ENCODE data around the gene ABR. TPM values are rescaled to one million over a fixed set of nuclear protein-coding genes. Genes with fewer than 3 reads are reported as not detected.

ABR gene
- total RNA-seq, 1 donor from 2014 or later: 110 TPM

- peak overlapping the region; percentile 99 for H3K27ac Mint-ChIP-seq (ENCODE audit: unreplicated experiment)
- peaks cover 60% of the 10 kb centered on the region for H3K4me1 Mint-ChIP-seq (ENCODE audit: unreplicated experiment)
- TF ChIP-seq, protein P1, sequence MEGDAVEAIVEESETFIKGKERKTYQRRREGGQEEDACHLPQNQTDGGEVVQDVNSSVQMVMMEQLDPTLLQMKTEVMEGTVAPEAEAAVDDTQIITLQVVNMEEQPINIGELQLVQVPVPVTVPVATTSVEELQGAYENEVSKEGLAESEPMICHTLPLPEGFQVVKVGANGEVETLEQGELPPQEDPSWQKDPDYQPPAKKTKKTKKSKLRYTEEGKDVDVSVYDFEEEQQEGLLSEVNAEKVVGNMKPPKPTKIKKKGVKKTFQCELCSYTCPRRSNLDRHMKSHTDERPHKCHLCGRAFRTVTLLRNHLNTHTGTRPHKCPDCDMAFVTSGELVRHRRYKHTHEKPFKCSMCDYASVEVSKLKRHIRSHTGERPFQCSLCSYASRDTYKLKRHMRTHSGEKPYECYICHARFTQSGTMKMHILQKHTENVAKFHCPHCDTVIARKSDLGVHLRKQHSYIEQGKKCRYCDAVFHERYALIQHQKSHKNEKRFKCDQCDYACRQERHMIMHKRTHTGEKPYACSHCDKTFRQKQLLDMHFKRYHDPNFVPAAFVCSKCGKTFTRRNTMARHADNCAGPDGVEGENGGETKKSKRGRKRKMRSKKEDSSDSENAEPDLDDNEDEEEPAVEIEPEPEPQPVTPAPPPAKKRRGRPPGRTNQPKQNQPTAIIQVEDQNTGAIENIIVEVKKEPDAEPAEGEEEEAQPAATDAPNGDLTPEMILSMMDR (IDR thresholded peaks at IDR 0.05): no peak
- no peaks in the 10 kb centered on the region for H3K9me3 Mint-ChIP-seq (ENCODE audit: unreplicated experiment)
- no peak for DNase-seq (ENCODE audit: extremely low spot score, unreplicated experiment)
- no peaks in the 10 kb centered on the region for H3K27me3 Mint-ChIP-seq (ENCODE audit: unreplicated experiment)
- H3K36me3 Mint-ChIP-seq (ENCODE audit: unreplicated experiment): no peaks in the 10 kb centered on the region
- peak overlapping the region; percentile 66 for H3K4me3 Mint-ChIP-seq (ENCODE audit: unreplicated experiment)
These were observed 69.3 kb downstream of the ABR start for GRCh38 chr17:1110541-1110861.

DNA sequence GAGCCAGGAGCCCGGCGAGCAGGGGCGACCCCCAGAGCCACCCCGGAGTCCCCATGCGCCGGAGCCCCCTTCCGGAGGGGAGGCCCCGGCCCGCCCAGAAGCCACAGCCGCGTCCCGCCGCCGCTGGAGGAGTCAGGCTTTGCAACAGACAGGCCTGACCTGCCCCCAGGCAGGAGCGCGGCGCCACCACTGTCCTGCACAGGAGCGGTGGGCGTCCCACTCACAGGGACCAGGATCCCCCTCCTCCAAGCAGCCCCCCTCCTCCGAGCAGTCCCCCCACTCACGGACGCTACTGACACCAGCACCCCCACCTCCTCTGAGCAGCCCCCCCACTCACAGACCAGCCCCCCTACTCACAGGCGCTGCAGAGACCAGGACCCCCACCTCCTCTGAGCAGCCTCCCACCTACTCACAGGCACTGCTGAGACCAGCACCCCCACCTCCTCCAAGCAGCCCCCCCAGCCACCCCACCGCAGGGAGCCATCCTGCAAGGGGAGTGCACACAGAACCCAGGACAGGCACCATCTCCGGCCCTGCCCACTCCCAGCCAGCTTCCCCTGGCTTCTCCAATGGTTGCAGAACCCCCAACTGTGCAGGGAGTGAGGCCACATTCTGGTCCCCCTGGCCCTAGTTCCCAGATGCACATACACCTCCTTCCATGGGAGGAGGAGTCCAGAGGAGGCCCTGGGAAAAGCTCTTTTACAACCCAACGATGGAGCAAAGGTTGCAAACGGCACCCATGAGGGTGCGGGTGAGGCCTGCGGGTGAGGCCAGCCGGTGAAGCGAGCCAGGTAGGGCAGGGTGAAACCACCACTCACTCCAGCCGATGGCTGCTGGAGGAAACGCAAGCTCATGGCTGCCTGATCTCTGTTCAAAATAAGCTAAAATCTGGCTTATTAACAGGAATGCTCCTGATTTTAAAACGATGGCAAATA lies 69.9 kb downstream of the ABR start:
- Mint-ChIP-seq H3K27ac (ENCODE audit: unreplicated experiment) (peak overlapping the region; percentile 99), H3K36me3 (ENCODE audit: unreplicated experiment) (no peaks in the 10 kb centered on the region), H3K27me3 (ENCODE audit: unreplicated experiment) (no peaks in the 10 kb centered on the region), H3K9me3 (ENCODE audit: unreplicated experiment) (no peaks in the 10 kb centered on the region), H3K4me3 (ENCODE audit: unreplicated experiment) (peak overlapping the region; percentile 66), H3K4me1 (ENCODE audit: unreplicated experiment) (peaks cover 54% of the 10 kb centered on the region)
- TF ChIP-seq, protein P1 (IDR thresholded peaks at IDR 0.05): no peak
- DNase-seq (ENCODE audit: extremely low spot score, unreplicated experiment): no peak

- H3K4me3 Mint-ChIP-seq (ENCODE audit: unreplicated experiment): peak overlapping the region; percentile 78
- DNase-seq (ENCODE audit: extremely low spot score, unreplicated experiment): no peak
- H3K27ac Mint-ChIP-seq (ENCODE audit: unreplicated experiment): peak overlapping the region; percentile 85
- H3K27me3 Mint-ChIP-seq (ENCODE audit: unreplicated experiment): no peaks in the 10 kb centered on the region
- H3K4me1 Mint-ChIP-seq (ENCODE audit: unreplicated experiment): peaks cover 49% of the 10 kb centered on the region
- TF ChIP-seq, protein P1 (IDR thresholded peaks at IDR 0.05): no peak
- no peaks in the 10 kb centered on the region for H3K36me3 Mint-ChIP-seq (ENCODE audit: unreplicated experiment)
- H3K9me3 Mint-ChIP-seq (ENCODE audit: unreplicated experiment): no peaks in the 10 kb centered on the region
These were observed 70.8 kb downstream of the ABR start for GRCh38 chr17:1108765-1109605.

- Mint-ChIP-seq H3K4me3 (ENCODE audit: unreplicated experiment) (peak overlapping the region; percentile 69), H3K27me3 (ENCODE audit: unreplicated experiment) (no peaks in the 10 kb centered on the region), H3K4me1 (ENCODE audit: unreplicated experiment) (peaks cover 49% of the 10 kb centered on the region), H3K9me3 (ENCODE audit: unreplicated experiment) (no peaks in the 10 kb centered on the region), H3K27ac (ENCODE audit: unreplicated experiment) (peak overlapping the region; percentile 71), H3K36me3 (ENCODE audit: unreplicated experiment) (no peaks in the 10 kb centered on the region)
- no peak for DNase-seq (ENCODE audit: extremely low spot score, unreplicated experiment)
- TF ChIP-seq, protein P1 (IDR thresholded peaks at IDR 0.05): no peak
These were observed 71.4 kb downstream of the ABR start for GRCh38 chr17:1108478-1108764.

Measured in osteocyte (in vitro differentiated cells).